K562 (cell line): ENCODE measurements around the gene FRMD3. TPM values are rescaled to one million over a fixed set of nuclear protein-coding genes. Genes with fewer than 3 reads are reported as not detected.

Experiments
- ATAC-seq: fragments of 200-7000 bp; cut with Tn5 transposase; 3 replicates; pipeline ENCODE4 v1.9.1; 2020; ENCODE audit warnings: moderate library complexity
- BruUV-seq: library from RNA; stranded (reverse); fragments of 400-500 nt; replicated peaks from 2 replicates; lab custom pipeline; 2021; lab: Mats Ljungman, UMichigan
- CTCF ChIA-PET: fragments of 300-600 bp; formaldehyde crosslinking; extraction: SDS; loops from one replicate; lab custom pipeline; 2021; ENCODE audit warnings: low intra/inter-chr PET ratio; lab: Yijun Ruan, JAX
- POLR2A ChIA-PET: fragments of 300-600, 350-650 bp; sonication (Branson Sonifier 250); formaldehyde crosslinking; extraction: SDS; loops from one replicate; lab custom pipeline; 2021; ENCODE audit warnings: antibody characterized with exemption, inconsistent platforms; lab: Yijun Ruan, JAX
- DNase-seq, 4 experiments: peaks; one replicate each; pipeline versions ENCODE4 v3.0.0 to v3.0.0-alpha.2; 2011 to 2018; ENCODE audit warnings: low spot score in 3 of 4, mixed read lengths in 3 of 4; ENCODE audit errors: extremely low read depth in 1 of 4
- FAIRE-seq: peaks from 2 replicates; lab custom pipeline; 2011; peaks lifted over from hg19 to GRCh38; lab: Jason Lieb, UNC
- H2AFZ ChIP-seq: 2 replicates; pipeline ENCODE4 v1.6.0; 2011; ENCODE audit warnings: low read depth, low read length, control low read depth, inconsistent platforms
- H3K27ac ChIP-seq: fragments of 200-600 bp; 3 replicates; pipeline ENCODE4 v1.8.0; 2011; ENCODE audit warnings: low read depth, mild to moderate bottlenecking, control low read depth, inconsistent platforms, low read length, moderate library complexity, mixed read lengths; ENCODE audit errors: extremely low read depth
- H3K27me3 ChIP-seq, 2 experiments: fragments of 300-600 bp in 1 of 2; 2 replicates in 1 of 2; 3 replicates in 1 of 2; pipeline versions ENCODE4 v1.6.0 to v1.8.0; 2011; ENCODE audit warnings: inconsistent platforms in 2 of 2, low read length in 2 of 2, mild to moderate bottlenecking in 1 of 2, mixed read lengths in 1 of 2, moderate library complexity in 1 of 2; ENCODE audit not compliant: control insufficient read depth in 2 of 2, insufficient read depth in 2 of 2
- H3K36me3 ChIP-seq: fragments of 300-600 bp; 3 replicates; pipeline ENCODE4 v1.8.0; 2011; ENCODE audit warnings: mild to moderate bottlenecking, low read length, inconsistent platforms; ENCODE audit not compliant: control insufficient read depth, insufficient read depth
- H3K4me1 ChIP-seq, 2 experiments: fragments of 200-600 bp in 1 of 2; replicated peaks in 1 of 2; 2 replicates in 1 of 2; 3 replicates in 1 of 2; pipeline versions ENCODE4 v1.5.1 to v1.8.0; 2011; ENCODE audit warnings: inconsistent platforms in 2 of 2, low read length in 2 of 2, mild to moderate bottlenecking in 1 of 2, mixed read lengths in 1 of 2, moderate library complexity in 1 of 2; ENCODE audit not compliant: control insufficient read depth in 2 of 2, insufficient read depth in 2 of 2
- H3K4me2 ChIP-seq: 2 replicates; pipeline ENCODE4 v1.6.1; 2011; ENCODE audit warnings: low read length, control low read depth, inconsistent platforms, mixed read lengths; ENCODE audit not compliant: insufficient read depth
- H3K4me3 ChIP-seq: fragments of 200-600 bp; sonication (generic), shearing (Covaris generic); 2 replicates; pipeline ENCODE4 v1.5.1; 2016; ENCODE audit warnings: control low read depth, inconsistent platforms
- H3K79me2 ChIP-seq: fragments of 200-600 bp; 3 replicates; pipeline ENCODE4 v1.8.0; 2011; ENCODE audit warnings: low read length, inconsistent platforms; ENCODE audit not compliant: control insufficient read depth, insufficient read depth
- H3K9ac ChIP-seq, 2 experiments: 2 replicates each; pipeline versions ENCODE4 v1.6.0 to v1.6.1; 2011; ENCODE audit warnings: low read depth in 2 of 2, low read length in 2 of 2, control low read depth in 1 of 2, inconsistent platforms in 1 of 2, mild to moderate bottlenecking in 1 of 2, mixed read lengths in 1 of 2; ENCODE audit not compliant: insufficient read depth in 1 of 2
- H3K9me1 ChIP-seq: one replicate; pipeline ENCODE4 v1.6.0; 2011; ENCODE audit warnings: inconsistent platforms, mild to moderate bottlenecking, low read length, moderate library complexity; ENCODE audit not compliant: control insufficient read depth, insufficient read depth
- H3K9me3 ChIP-seq: replicated peaks from 2 replicates; pipeline ENCODE4 v1.5.1; 2011; ENCODE audit warnings: low read depth, low read length, inconsistent platforms; ENCODE audit not compliant: control insufficient read depth, insufficient read depth
- H4K20me1 ChIP-seq: replicated peaks from 2 replicates; pipeline ENCODE4 v1.6.1; 2011; ENCODE audit warnings: low read length, inconsistent platforms, mixed read lengths; ENCODE audit not compliant: control insufficient read depth, insufficient read depth
- GTF2A2 ChIP-seq: IDR thresholded peaks from 2 replicates; pipeline ENCODE4 v1.6.1; 2016; ENCODE audit warnings: mild to moderate bottlenecking, missing genetic modification characterization, missing compliant biosample characterization
- PHF21A ChIP-seq: fragments of 450-650 bp; IDR thresholded peaks from 2 replicates; pipeline ENCODE4 v1.6.1; 2017; ENCODE audit warnings: low read depth, borderline replicate concordance
- SETDB1 ChIP-seq: IDR thresholded peaks from one replicate; pipeline ENCODE4 v1.6.1; 2012; ENCODE audit warnings: low read length, control low read depth, inconsistent platforms
- TCF7 ChIP-seq: sonication (generic); IDR thresholded peaks from 2 replicates; pipeline ENCODE4 v1.6.1; 2016; ENCODE audit warnings: antibody characterized with exemption, borderline replicate concordance
- ZBED1 ChIP-seq: IDR thresholded peaks from 2 replicates; pipeline ENCODE4 v1.6.1; 2014
- ZNF76 ChIP-seq: fragments of 250-450 bp; sonication (Bioruptor Pico); IDR thresholded peaks from 2 replicates; pipeline ENCODE4 v1.4.0; 2020; ENCODE audit warnings: mild to moderate bottlenecking, moderate library complexity, borderline replicate concordance
- WGBS: fragments of 100-300 bp; shearing (Covaris generic); methylation state at CpG from one replicate; pipeline ENCODE4 v1.1.6; 2016; ENCODE audit warnings: low coverage, mixed read lengths; ENCODE audit not compliant: insufficient coverage; ENCODE audit errors: missing lambda C conversion rate; 5-methylcytosine and 5-hydroxymethylcytosine counted together
- in situ Hi-C: fragments of 300-500 bp; cut with MboI; formaldehyde crosslinking; loops from 4 replicates; pipeline ENCODE4 v1.15.0; 2018; ENCODE audit warnings: inconsistent platforms, mixed read lengths
- intact Hi-C: fragments of 100-400 bp; cut with micrococcal nuclease; formaldehyde crosslinking; loops from 2 replicates; pipeline ENCODE4 v1.14.2; 2022
- polyA plus RNA-seq, 8 experiments: library from polyadenylated mRNA; depleted of rRNA in 4 of 8; stranded (reverse) in 5 of 8; unstranded in 3 of 8; fragments of >200 nt; fragmentation: Nextera tagmentation in 2 of 8; fragmentation: Illumina TruSeq in 1 of 8; extraction: Ambion mirVana in 2 of 8; extraction: Trizol in 1 of 8; gene quantifications; 2 replicates each; pipeline versions ENCODE4 v1.2.1 to v1.2.3, GENCODE V29; 2011 to 2014; ENCODE audit warnings: inconsistent platforms in 1 of 8, missing spikeins in 1 of 8
- total RNA-seq, 7 experiments: library from RNA; depleted of rRNA in 6 of 7; stranded (reverse); fragments of >200 nt in 6 of 7; fragmentation: Illumina TruSeq in 2 of 7; extraction: Trizol in 2 of 7; gene quantifications; 2 replicates each; pipeline versions ENCODE4 v1.2.1 to v1.2.3, GENCODE V29; 2011 to 2021; ENCODE audit warnings: low replicate concordance in 1 of 7
- TF ChIP-seq, protein P1 (sequence below), 2 experiments: fragments of 450-650 bp; IDR thresholded peaks; 2 replicates each; pipeline ENCODE4 v1.6.1; 2016; ENCODE audit warnings: mild to moderate bottlenecking in 2 of 2, borderline replicate concordance in 1 of 2, low read depth in 1 of 2, moderate library complexity in 1 of 2

FRMD3 gene
- total and polyA plus RNA-seq, 9 of the 15 experiments (the other 6 are each of a cell fraction or from before 2014, with no cell fraction given), result 0.09 to 0.51 (median 0.21) TPM

DNA sequence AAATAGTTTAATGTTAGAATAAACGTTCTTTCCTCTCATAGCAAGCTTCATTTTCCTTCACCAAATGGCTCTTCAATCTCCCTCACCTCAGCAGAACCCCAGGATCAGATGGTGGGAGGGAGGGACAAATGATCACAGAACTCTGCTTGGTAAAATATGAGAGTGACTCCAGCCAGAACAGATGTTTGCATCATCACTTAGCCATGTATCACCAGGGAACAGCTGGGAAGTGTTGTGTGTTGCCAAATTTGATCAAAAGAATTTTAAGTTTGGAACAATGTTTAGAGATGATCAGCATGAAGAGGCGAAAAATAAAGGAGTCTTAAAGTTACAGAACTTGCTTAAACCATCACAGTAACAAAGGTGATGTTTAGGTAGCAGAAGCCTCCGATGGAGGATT lies 115.7 kb downstream of the FRMD3 start:
- Histone ChIP-seq H3K27ac (no peak overlapping the region), H3K9me1 (no peaks in the 10 kb centered on the region), H3K4me2 (no peak overlapping the region), H4K20me1 (no peaks in the 10 kb centered on the region), H3K4me1 (no peaks in the 10 kb centered on the region; a peak in 2 of 5 replicates), H3K9ac (no peak overlapping the region), H3K9me3 (no peaks in the 10 kb centered on the region), H3K79me2 (no peaks in the 10 kb centered on the region), H3K27me3 (no peaks in the 10 kb centered on the region), H3K4me3 (no peak overlapping the region), H3K36me3 (no peaks in the 10 kb centered on the region), H2AFZ (no peak overlapping the region)
- DNase-seq (no peak), FAIRE-seq (no peak), ATAC-seq (no peak)
- no TSS peak for BruUV-seq
- ChIA-PET POLR2A (no interaction called here), CTCF (no interaction called here)
- WGBS, result 0% methylated on average over 3 of the region's 3 CpGs
- in situ Hi-C loops (no loop called here), intact Hi-C loops (no loop called here)
- no peak for TF ChIP-seq SETDB1
- no peak for TF ChIP-seq TCF7
- TF ChIP-seq ZBED1, result no peak
- TF ChIP-seq, protein P1, sequence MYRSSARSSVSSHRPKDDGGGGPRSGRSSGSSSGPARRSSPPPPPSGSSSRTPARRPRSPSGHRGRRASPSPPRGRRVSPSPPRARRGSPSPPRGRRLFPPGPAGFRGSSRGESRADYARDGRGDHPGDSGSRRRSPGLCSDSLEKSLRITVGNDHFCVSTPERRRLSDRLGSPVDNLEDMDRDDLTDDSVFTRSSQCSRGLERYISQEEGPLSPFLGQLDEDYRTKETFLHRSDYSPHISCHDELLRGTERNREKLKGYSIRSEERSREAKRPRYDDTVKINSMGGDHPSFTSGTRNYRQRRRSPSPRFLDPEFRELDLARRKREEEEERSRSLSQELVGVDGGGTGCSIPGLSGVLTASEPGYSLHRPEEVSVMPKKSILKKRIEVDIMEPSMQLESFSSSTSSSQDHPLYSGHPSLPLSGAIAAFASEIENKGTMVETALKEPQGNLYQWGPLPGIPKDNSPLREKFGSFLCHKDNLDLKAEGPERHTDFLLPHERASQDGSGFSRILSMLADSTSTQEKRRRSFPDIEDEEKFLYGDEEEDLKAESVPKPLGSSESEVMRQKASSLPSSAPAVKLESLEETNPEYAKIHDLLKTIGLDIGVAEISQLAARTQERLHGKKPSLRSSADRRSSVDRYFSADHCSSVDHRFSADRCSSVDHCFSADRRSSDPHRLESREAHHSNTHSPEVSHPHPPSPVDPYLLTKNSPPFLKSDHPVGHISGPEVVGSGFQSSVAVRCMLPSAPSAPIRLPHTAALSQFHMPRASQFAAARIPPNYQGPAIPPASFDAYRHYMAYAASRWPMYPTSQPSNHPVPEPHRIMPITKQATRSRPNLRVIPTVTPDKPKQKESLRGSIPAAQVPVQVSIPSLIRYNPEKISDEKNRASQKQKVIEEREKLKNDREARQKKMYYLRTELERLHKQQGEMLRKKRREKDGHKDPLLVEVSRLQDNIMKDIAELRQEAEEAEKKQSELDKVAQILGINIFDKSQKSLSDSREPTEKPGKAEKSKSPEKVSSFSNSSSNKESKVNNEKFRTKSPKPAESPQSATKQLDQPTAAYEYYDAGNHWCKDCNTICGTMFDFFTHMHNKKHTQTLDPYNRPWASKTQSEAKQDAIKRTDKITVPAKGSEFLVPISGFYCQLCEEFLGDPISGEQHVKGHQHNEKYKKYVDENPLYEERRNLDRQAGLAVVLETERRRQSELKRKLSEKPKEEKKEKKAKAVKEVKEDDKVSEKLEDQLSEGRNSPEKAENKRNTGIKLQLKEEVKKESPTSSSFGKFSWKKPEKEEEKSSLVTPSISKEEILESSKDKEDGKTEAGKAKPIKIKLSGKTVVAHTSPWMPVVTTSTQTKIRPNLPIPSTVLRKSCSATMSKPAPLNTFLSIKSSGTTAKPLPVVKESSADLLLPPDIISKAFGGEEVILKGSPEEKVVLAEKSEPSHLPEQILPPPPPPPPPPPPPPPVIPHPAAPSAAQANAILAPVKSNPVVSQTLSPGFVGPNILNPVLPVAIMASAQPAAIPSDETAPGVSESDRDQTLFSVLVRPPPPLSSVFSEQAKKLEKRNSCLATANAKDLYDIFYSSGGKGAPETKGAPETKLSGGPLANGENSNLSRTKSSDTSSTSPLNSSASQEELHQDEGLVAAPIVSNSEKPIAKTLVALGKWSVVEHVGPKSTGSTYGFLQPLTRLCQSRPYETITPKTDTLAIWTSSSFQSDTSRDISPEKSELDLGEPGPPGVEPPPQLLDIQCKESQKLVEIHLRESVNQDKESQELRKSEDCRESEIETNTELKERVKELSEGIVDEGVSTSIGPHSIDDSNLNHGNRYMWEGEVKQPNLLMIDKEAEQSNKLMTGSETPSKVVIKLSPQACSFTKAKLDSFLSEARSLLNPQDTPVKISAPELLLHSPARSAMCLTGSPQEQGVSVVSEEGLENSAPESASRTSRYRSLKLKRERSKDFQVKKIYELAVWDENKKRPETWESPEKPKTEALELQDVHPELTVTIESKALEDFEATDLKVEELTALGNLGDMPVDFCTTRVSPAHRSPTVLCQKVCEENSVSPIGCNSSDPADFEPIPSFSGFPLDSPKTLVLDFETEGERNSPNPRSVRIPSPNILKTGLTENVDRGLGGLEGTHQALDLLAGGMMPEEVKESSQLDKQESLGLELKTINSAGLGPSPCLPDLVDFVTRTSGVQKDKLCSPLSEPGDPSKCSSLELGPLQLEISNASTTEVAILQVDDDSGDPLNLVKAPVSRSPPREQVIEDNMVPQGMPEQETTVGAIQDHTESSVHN (IDR thresholded peaks at IDR 0.05; ENCODE audit: borderline replicate concordance in 1 of 2, low read depth in 1 of 2), result no peak
- TF ChIP-seq GTF2A2 (tag), result no peak
- no peak for TF ChIP-seq PHF21A
- TF ChIP-seq ZNF76, result no peak
